Nephron (organoid): Measurements from ENCODE around the gene ALK.
A peak's percentile ranks its signal among the peaks of the same experiment; 100 is the strongest.

ENCODE experiments used
- H3K27ac Mint-ChIP-seq, 3 experiments: 2 replicates each; pipeline ENCODE4 v1.8.0; 2020; ENCODE audit warnings: mixed read lengths in 3 of 3, mild to moderate bottlenecking in 2 of 3, moderate library complexity in 1 of 3
- H3K27me3 Mint-ChIP-seq: 2 replicates; pipeline ENCODE4 v1.8.0; 2021; ENCODE audit warnings: low read depth, mild to moderate bottlenecking, moderate library complexity, mixed read lengths
- H3K36me3 Mint-ChIP-seq: 2 replicates; pipeline ENCODE4 v1.8.0; 2020; ENCODE audit warnings: low read depth, mixed read lengths
- H3K4me1 Mint-ChIP-seq: 2 replicates; pipeline ENCODE4 v1.8.0; 2020; ENCODE audit warnings: mixed read lengths
- H3K4me3 Mint-ChIP-seq, 3 experiments: 2 replicates each; pipeline ENCODE4 v1.8.0; 2020; ENCODE audit warnings: mild to moderate bottlenecking in 3 of 3, mixed read lengths in 3 of 3, moderate library complexity in 2 of 3
- H3K9me3 Mint-ChIP-seq: 2 replicates; pipeline ENCODE4 v1.8.0; 2020; ENCODE audit warnings: mixed read lengths
- TF ChIP-seq, protein P1 (sequence below), 3 experiments: fragments of 200-600 bp; sonication (generic); IDR thresholded peaks; one replicate each; pipeline ENCODE4 v1.5.0; 2021; ENCODE audit warnings: antibody characterized with exemption in 3 of 3; ENCODE audit not compliant: unreplicated experiment in 3 of 3

Gene ALK

DNA sequence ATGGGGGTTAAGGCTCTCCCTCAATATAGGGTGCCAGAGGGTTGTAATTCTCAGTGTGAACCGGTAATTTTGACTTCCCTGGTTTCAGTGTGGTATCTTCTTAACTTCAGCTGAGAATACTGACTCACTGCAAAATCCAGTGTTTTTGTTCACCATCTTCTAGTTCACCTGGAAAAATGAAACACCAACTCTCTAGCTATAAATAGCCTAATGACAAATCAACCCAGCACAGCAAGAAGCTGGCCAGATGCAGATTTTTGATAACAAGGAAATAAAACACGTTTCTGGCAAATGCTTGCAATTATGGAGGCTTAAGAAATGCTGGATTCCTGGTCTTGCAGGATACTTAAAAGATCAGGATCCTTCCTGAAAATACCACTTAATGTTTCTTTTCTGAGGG is 613.9 kb downstream of the ALK start:
- TF ChIP-seq, protein P1, sequence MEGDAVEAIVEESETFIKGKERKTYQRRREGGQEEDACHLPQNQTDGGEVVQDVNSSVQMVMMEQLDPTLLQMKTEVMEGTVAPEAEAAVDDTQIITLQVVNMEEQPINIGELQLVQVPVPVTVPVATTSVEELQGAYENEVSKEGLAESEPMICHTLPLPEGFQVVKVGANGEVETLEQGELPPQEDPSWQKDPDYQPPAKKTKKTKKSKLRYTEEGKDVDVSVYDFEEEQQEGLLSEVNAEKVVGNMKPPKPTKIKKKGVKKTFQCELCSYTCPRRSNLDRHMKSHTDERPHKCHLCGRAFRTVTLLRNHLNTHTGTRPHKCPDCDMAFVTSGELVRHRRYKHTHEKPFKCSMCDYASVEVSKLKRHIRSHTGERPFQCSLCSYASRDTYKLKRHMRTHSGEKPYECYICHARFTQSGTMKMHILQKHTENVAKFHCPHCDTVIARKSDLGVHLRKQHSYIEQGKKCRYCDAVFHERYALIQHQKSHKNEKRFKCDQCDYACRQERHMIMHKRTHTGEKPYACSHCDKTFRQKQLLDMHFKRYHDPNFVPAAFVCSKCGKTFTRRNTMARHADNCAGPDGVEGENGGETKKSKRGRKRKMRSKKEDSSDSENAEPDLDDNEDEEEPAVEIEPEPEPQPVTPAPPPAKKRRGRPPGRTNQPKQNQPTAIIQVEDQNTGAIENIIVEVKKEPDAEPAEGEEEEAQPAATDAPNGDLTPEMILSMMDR (IDR thresholded peaks at IDR 0.05; ENCODE audit: unreplicated experiment in 3 of 3): no peak
- no peak overlapping the region for H3K27ac Mint-ChIP-seq
- no peaks in the 10 kb centered on the region for H3K36me3 Mint-ChIP-seq
- peaks cover 5% of the 10 kb centered on the region for H3K4me1 Mint-ChIP-seq
- peaks cover 21% of the 10 kb centered on the region for H3K27me3 Mint-ChIP-seq
- H3K9me3 Mint-ChIP-seq: no peaks in the 10 kb centered on the region
- no peak overlapping the region for H3K4me3 Mint-ChIP-seq

GRCh38 chr2:29305762-29306161 is 615.6 kb downstream of the ALK start:
- H3K4me1 Mint-ChIP-seq: peaks cover 5% of the 10 kb centered on the region
- no peaks in the 10 kb centered on the region for H3K36me3 Mint-ChIP-seq
- no peak overlapping the region for H3K4me3 Mint-ChIP-seq
- peaks cover 22% of the 10 kb centered on the region for H3K27me3 Mint-ChIP-seq
- TF ChIP-seq, protein P1 (IDR thresholded peaks at IDR 0.05; ENCODE audit: unreplicated experiment in 3 of 3): no peak
- H3K9me3 Mint-ChIP-seq: peaks cover 2% of the 10 kb centered on the region
- H3K27ac Mint-ChIP-seq: no peak overlapping the region

- no peaks in the 10 kb centered on the region for H3K36me3 Mint-ChIP-seq
- H3K27ac Mint-ChIP-seq: no peak overlapping the region
- TF ChIP-seq, protein P1 (IDR thresholded peaks at IDR 0.05; ENCODE audit: unreplicated experiment in 3 of 3): no peak
- peaks cover 5% of the 10 kb centered on the region for H3K4me1 Mint-ChIP-seq
- peaks cover 2% of the 10 kb centered on the region for H3K9me3 Mint-ChIP-seq
- H3K27me3 Mint-ChIP-seq: peaks cover 31% of the 10 kb centered on the region
- no peak overlapping the region for H3K4me3 Mint-ChIP-seq
These were observed 616.9 kb downstream of the ALK start for GRCh38 chr2:29304399-29305060.

- no peaks in the 10 kb centered on the region for H3K4me1 Mint-ChIP-seq
- TF ChIP-seq, protein P1 (IDR thresholded peaks at IDR 0.05; ENCODE audit: unreplicated experiment in 3 of 3): no peak
- peaks cover 56% of the 10 kb centered on the region for H3K27me3 Mint-ChIP-seq
- no peaks in the 10 kb centered on the region for H3K9me3 Mint-ChIP-seq
- no peak overlapping the region for H3K4me3 Mint-ChIP-seq
- H3K27ac Mint-ChIP-seq: no peak overlapping the region
- no peaks in the 10 kb centered on the region for H3K36me3 Mint-ChIP-seq
These were observed 624.8 kb downstream of the ALK start for GRCh38 chr2:29296585-29296984.

DNA sequence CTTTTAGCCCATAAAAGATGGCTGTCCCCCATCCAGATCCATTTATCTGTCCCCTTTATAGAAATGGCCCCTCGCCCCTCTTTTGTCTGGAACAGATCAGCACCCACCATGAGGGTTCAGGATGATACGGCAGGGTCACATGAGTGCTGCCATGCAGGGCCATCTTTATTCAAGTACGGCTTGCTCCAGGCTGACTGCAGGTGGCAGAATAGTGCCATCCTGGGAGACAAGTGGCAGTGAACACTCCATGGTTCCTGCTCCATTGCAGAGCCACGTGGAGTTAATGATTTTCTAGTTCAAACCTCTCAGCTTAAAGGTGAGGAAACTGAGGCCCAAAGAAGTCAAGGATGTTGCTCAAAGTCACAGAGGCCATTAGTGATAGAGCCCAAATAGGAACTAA is 625.5 kb downstream of the ALK start:
- Mint-ChIP-seq H3K27ac (no peak overlapping the region), H3K27me3 (peaks cover 58% of the 10 kb centered on the region), H3K36me3 (no peaks in the 10 kb centered on the region), H3K4me1 (no peaks in the 10 kb centered on the region), H3K9me3 (no peaks in the 10 kb centered on the region), H3K4me3 (no peak overlapping the region)
- TF ChIP-seq, protein P1 (IDR thresholded peaks at IDR 0.05; ENCODE audit: unreplicated experiment in 3 of 3): peak in 1 of 3 experiments; percentile 41

GRCh38 chr2:29293830-29294438 is 627.5 kb downstream of the ALK start:
- no peak overlapping the region for H3K4me3 Mint-ChIP-seq
- peaks cover 58% of the 10 kb centered on the region for H3K27me3 Mint-ChIP-seq
- H3K4me1 Mint-ChIP-seq: no peaks in the 10 kb centered on the region

More at GRCh38 chr2:29293830-29294438, 627.5 kb downstream of the ALK start:
- Mint-ChIP-seq H3K36me3 (no peaks in the 10 kb centered on the region), H3K27ac (no peak overlapping the region), H3K9me3 (no peaks in the 10 kb centered on the region)
- TF ChIP-seq, protein P1 (IDR thresholded peaks at IDR 0.05; ENCODE audit: unreplicated experiment in 3 of 3): no peak
